Chondrocyte (in vitro differentiated cells): Measurements from ENCODE around the gene CBFA2T2. TPM values are rescaled to one million over a fixed set of nuclear protein-coding genes. Genes with fewer than 3 reads are reported as not detected.
A peak's percentile ranks its signal among the peaks of the same experiment; 100 is the strongest.

Experiments used
- DNase-seq: peaks from one replicate; pipeline ENCODE4 v3.0.0; 2021; ENCODE audit warnings: mixed read lengths, low spot score
- H3K27ac Mint-ChIP-seq: one replicate; pipeline ENCODE4 v1.8.0; 2021; ENCODE audit warnings: mild to moderate bottlenecking, moderate library complexity, mixed read lengths; ENCODE audit not compliant: unreplicated experiment
- H3K27me3 Mint-ChIP-seq: 2 replicates; pipeline ENCODE4 v1.8.0; 2021; ENCODE audit warnings: low read depth, mixed read lengths
- H3K36me3 Mint-ChIP-seq: 2 replicates; pipeline ENCODE4 v1.8.0; 2021; ENCODE audit warnings: low read depth, mixed read lengths
- H3K4me1 Mint-ChIP-seq: 2 replicates; pipeline ENCODE4 v1.8.0; 2021; ENCODE audit warnings: low read depth, mild to moderate bottlenecking, mixed read lengths
- H3K4me3 Mint-ChIP-seq: one replicate; pipeline ENCODE4 v1.8.0; 2021; ENCODE audit warnings: mild to moderate bottlenecking, moderate library complexity, mixed read lengths; ENCODE audit not compliant: unreplicated experiment
- H3K9me3 Mint-ChIP-seq: 2 replicates; pipeline ENCODE4 v1.8.0; 2021; ENCODE audit warnings: low read depth, mixed read lengths
- CTCF ChIP-seq: fragments of 200-600 bp; sonication (generic); IDR thresholded peaks from 2 replicates; pipeline ENCODE4 v1.5.0; 2021; ENCODE audit warnings: antibody characterized with exemption, mild to moderate bottlenecking, moderate library complexity
- total RNA-seq: library from RNA; stranded (reverse); gene quantifications from 3 replicates; pipeline ENCODE4 v1.2.1, GENCODE V29; 2021

CBFA2T2 gene
- total RNA-seq, 1 donor from 2014 or later = 23.5 TPM

GRCh38 chr20:33660035-33660684 lies 170.3 kb downstream of the CBFA2T2 start:
- H3K9me3 Mint-ChIP-seq = no peaks in the 10 kb centered on the region
- DNase-seq = no peak
- peaks cover 19% of the 10 kb centered on the region for H3K4me1 Mint-ChIP-seq
- no peaks in the 10 kb centered on the region for H3K27me3 Mint-ChIP-seq
- peaks cover 6% of the 10 kb centered on the region for H3K36me3 Mint-ChIP-seq
- TF ChIP-seq CTCF = no peak
- H3K27ac Mint-ChIP-seq = no peak overlapping the region
- no peak overlapping the region for H3K4me3 Mint-ChIP-seq

GRCh38 chr20:33660685-33661058 lies 170.8 kb downstream of the CBFA2T2 start:
- H3K9me3 Mint-ChIP-seq = no peaks in the 10 kb centered on the region

GRCh38 chr20:33662172-33662571 lies 172.3 kb downstream of the CBFA2T2 start, which contains the start of gene C20orf144:
Gene C20orf144 (plus strand): TSS chr20:33662327. CDS start chr20:33662346, 19 bp downstream.
- Mint-ChIP-seq H3K4me3 (peak within 1 kb of the TSS; percentile 81), H3K9me3 (no peaks in the 10 kb centered on the region), H3K27me3 (no peaks in the 10 kb centered on the region), H3K4me1 (peaks cover 27% of the 10 kb centered on the region), H3K27ac (peak within 1 kb of the TSS; percentile 68), H3K36me3 (peaks cover 7% of the 10 kb centered on the region)
- TF ChIP-seq CTCF = no peak
- no peak for DNase-seq

More at GRCh38 chr20:33660685-33661058, 170.8 kb downstream of the CBFA2T2 start:
- no peak for DNase-seq
- Mint-ChIP-seq H3K4me1 (peaks cover 19% of the 10 kb centered on the region), H3K4me3 (no peak overlapping the region), H3K36me3 (peaks cover 6% of the 10 kb centered on the region), H3K27ac (no peak overlapping the region), H3K27me3 (no peaks in the 10 kb centered on the region)
- TF ChIP-seq CTCF = no peak

- Mint-ChIP-seq H3K27me3 (no peaks in the 10 kb centered on the region), H3K9me3 (no peaks in the 10 kb centered on the region), H3K36me3 (peaks cover 6% of the 10 kb centered on the region), H3K4me1 (peaks cover 32% of the 10 kb centered on the region), H3K4me3 (peak overlapping the region; percentile 81), H3K27ac (peak overlapping the region; percentile 83)
- DNase-seq = no peak
- peak; percentile 11 for TF ChIP-seq CTCF
These were observed 173.5 kb downstream of the CBFA2T2 start for GRCh38 chr20:33663161-33664084.

DNA sequence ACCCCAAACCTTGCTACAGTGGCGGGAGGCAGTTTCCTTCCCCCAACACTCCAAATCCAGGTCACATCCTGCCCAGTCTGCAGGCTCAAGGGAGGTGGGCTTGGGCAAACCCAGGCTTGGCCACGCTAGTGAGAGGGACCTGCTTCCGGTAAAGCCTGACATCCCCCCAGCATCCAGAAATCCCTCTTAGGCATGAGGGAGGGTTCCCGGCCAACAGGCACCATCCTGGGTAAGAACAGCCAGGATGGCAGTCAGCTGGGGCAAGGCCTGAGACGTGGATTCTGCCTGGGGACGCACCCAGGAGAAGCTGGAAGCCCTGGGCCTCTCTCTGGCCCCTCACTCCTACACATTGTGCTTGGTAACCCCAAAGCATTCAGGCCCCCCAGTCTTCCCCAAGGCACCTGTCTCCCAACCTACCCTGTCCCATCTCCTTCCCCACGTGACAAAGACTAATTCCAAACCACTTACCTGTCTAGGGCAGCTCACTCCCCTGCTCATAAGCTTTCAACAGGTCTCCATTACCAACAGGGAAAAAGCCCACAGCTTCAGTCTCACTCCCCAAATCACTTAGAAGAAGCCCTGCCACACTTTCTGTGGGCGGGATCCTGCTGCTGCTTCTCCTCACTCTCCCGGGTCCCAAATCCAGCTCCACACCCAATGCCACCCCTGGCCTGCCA lies 174.3 kb downstream of the CBFA2T2 start:
- H3K27ac Mint-ChIP-seq = peak overlapping the region; percentile 83
- no peak for DNase-seq
- H3K27me3 Mint-ChIP-seq = no peaks in the 10 kb centered on the region
- peak overlapping the region; percentile 81 for H3K4me3 Mint-ChIP-seq
- H3K4me1 Mint-ChIP-seq = peaks cover 33% of the 10 kb centered on the region
- no peaks in the 10 kb centered on the region for H3K9me3 Mint-ChIP-seq
- peaks cover 4% of the 10 kb centered on the region for H3K36me3 Mint-ChIP-seq
- TF ChIP-seq CTCF = no peak
